ENCODE data around the gene MRPL54.

DNA sequence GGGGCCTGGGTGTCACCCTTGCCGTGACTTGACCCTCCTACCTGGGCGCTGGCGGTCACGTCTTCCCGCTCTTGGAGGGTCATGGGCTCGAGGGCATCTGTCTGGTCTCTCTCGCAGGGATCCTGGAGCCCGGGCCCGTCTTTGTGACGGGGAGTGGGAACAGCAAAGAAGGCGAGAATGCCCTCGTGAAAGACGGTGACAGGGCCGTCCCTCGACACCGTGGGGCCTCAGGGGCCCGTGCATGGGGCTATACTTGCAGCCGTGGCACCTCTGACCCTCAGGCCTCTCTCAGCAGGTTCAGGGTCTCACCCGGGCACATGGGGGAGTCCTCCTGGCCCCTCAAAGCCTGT lies 44.6 kb downstream of the MRPL54 start:
- TF ChIP-seq, protein P1, sequence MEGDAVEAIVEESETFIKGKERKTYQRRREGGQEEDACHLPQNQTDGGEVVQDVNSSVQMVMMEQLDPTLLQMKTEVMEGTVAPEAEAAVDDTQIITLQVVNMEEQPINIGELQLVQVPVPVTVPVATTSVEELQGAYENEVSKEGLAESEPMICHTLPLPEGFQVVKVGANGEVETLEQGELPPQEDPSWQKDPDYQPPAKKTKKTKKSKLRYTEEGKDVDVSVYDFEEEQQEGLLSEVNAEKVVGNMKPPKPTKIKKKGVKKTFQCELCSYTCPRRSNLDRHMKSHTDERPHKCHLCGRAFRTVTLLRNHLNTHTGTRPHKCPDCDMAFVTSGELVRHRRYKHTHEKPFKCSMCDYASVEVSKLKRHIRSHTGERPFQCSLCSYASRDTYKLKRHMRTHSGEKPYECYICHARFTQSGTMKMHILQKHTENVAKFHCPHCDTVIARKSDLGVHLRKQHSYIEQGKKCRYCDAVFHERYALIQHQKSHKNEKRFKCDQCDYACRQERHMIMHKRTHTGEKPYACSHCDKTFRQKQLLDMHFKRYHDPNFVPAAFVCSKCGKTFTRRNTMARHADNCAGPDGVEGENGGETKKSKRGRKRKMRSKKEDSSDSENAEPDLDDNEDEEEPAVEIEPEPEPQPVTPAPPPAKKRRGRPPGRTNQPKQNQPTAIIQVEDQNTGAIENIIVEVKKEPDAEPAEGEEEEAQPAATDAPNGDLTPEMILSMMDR (conservative IDR thresholded peaks at IDR 0.05), result no peak
- TF ChIP-seq ZFX (IDR thresholded peaks at IDR 0.05), result no peak

Data from C4-2B (cell line).